Measurements from ENCODE around the gene SOBP. TPM values are rescaled to one million over a fixed set of nuclear protein-coding genes. Genes with fewer than 3 reads are reported as not detected.

SOBP gene
- total and polyA plus RNA-seq, 2 experiments from 2014 or later, result 1.5 to 3.0 TPM

- Mint-ChIP-seq H3K27me3 (ENCODE audit: insufficient read depth, low read depth, poor library complexity) (no peaks in the 10 kb centered on the region), H3K4me1 (peaks cover 62% of the 10 kb centered on the region), H3K27ac (no peak overlapping the region; the same call in 1 of the 2 replicates), H3K9me3 (no peaks in the 10 kb centered on the region), H3K36me3 (ENCODE audit: low read depth) (no peaks in the 10 kb centered on the region), H3K4me3 (no peak overlapping the region; the same call in 2 of the 3 replicates)
- H2AFZ ChIP-seq, result no peak overlapping the region
- H3K36me3 ChIP-seq (ENCODE audit: insufficient read depth), result no peaks in the 10 kb centered on the region
- H3K27ac ChIP-seq (ENCODE audit: low read depth), result no peak overlapping the region; the same call in 1 of the 2 replicates
- no peaks in the 10 kb centered on the region for H3K27me3 ChIP-seq (ENCODE audit: insufficient read depth)
- TF ChIP-seq, protein P1, sequence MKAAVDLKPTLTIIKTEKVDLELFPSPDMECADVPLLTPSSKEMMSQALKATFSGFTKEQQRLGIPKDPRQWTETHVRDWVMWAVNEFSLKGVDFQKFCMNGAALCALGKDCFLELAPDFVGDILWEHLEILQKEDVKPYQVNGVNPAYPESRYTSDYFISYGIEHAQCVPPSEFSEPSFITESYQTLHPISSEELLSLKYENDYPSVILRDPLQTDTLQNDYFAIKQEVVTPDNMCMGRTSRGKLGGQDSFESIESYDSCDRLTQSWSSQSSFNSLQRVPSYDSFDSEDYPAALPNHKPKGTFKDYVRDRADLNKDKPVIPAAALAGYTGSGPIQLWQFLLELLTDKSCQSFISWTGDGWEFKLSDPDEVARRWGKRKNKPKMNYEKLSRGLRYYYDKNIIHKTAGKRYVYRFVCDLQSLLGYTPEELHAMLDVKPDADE (IDR thresholded peaks at IDR 0.05), result no peak
- TF ChIP-seq CREB1 (CRISPR knock-in tag; IDR thresholded peaks at IDR 0.05; ENCODE audit: low read depth), result no peak
- TF ChIP-seq NANOG (IDR thresholded peaks at IDR 0.05; ENCODE audit: borderline replicate concordance), result no peak
- no peak for TF ChIP-seq EZH2phosphoT487 (IDR thresholded peaks at IDR 0.05; ENCODE audit: unreplicated experiment)
- no peak for TF ChIP-seq POLR2AphosphoS5 (IDR thresholded peaks at IDR 0.05; ENCODE audit: low read depth)
- TF ChIP-seq ZNF114 (CRISPR knock-in tag; IDR thresholded peaks at IDR 0.05), result no peak
- TF ChIP-seq, protein P2, sequence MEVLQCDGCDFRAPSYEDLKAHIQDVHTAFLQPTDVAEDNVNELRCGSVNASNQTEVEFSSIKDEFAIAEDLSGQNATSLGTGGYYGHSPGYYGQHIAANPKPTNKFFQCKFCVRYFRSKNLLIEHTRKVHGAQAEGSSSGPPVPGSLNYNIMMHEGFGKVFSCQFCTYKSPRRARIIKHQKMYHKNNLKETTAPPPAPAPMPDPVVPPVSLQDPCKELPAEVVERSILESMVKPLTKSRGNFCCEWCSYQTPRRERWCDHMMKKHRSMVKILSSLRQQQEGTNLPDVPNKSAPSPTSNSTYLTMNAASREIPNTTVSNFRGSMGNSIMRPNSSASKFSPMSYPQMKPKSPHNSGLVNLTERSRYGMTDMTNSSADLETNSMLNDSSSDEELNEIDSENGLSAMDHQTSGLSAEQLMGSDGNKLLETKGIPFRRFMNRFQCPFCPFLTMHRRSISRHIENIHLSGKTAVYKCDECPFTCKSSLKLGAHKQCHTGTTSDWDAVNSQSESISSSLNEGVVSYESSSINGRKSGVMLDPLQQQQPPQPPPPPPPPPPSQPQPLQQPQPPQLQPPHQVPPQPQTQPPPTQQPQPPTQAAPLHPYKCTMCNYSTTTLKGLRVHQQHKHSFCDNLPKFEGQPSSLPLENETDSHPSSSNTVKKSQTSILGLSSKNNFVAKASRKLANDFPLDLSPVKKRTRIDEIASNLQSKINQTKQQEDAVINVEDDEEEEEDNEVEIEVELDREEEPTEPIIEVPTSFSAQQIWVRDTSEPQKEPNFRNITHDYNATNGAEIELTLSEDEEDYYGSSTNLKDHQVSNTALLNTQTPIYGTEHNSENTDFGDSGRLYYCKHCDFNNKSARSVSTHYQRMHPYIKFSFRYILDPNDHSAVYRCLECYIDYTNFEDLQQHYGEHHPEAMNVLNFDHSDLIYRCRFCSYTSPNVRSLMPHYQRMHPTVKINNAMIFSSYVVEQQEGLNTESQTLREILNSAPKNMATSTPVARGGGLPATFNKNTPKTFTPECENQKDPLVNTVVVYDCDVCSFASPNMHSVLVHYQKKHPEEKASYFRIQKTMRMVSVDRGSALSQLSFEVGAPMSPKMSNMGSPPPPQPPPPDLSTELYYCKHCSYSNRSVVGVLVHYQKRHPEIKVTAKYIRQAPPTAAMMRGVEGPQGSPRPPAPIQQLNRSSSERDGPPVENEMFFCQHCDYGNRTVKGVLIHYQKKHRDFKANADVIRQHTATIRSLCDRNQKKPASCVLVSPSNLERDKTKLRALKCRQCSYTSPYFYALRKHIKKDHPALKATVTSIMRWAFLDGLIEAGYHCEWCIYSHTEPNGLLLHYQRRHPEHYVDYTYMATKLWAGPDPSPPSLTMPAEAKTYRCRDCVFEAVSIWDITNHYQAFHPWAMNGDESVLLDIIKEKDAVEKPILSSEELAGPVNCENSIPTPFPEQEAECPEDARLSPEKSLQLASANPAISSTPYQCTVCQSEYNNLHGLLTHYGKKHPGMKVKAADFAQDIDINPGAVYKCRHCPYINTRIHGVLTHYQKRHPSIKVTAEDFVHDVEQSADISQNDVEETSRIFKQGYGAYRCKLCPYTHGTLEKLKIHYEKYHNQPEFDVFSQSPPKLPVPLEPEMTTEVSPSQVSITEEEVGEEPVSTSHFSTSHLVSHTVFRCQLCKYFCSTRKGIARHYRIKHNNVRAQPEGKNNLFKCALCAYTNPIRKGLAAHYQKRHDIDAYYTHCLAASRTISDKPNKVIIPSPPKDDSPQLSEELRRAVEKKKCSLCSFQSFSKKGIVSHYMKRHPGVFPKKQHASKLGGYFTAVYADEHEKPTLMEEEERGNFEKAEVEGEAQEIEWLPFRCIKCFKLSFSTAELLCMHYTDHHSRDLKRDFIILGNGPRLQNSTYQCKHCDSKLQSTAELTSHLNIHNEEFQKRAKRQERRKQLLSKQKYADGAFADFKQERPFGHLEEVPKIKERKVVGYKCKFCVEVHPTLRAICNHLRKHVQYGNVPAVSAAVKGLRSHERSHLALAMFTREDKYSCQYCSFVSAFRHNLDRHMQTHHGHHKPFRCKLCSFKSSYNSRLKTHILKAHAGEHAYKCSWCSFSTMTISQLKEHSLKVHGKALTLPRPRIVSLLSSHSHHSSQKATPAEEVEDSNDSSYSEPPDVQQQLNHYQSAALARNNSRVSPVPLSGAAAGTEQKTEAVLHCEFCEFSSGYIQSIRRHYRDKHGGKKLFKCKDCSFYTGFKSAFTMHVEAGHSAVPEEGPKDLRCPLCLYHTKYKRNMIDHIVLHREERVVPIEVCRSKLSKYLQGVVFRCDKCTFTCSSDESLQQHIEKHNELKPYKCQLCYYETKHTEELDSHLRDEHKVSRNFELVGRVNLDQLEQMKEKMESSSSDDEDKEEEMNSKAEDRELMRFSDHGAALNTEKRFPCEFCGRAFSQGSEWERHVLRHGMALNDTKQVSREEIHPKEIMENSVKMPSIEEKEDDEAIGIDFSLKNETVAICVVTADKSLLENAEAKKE (CRISPR knock-in tag; IDR thresholded peaks at IDR 0.05), result no peak
- TF ChIP-seq ZNF331 (CRISPR knock-in tag; IDR thresholded peaks at IDR 0.05; ENCODE audit: low read depth), result no peak
- TF ChIP-seq JUNB (IDR thresholded peaks at IDR 0.05; ENCODE audit: unreplicated experiment), result no peak
- TF ChIP-seq STAT1 (IDR thresholded peaks at IDR 0.05; ENCODE audit: unreplicated experiment), result no peak
- TF ChIP-seq, protein P3, sequence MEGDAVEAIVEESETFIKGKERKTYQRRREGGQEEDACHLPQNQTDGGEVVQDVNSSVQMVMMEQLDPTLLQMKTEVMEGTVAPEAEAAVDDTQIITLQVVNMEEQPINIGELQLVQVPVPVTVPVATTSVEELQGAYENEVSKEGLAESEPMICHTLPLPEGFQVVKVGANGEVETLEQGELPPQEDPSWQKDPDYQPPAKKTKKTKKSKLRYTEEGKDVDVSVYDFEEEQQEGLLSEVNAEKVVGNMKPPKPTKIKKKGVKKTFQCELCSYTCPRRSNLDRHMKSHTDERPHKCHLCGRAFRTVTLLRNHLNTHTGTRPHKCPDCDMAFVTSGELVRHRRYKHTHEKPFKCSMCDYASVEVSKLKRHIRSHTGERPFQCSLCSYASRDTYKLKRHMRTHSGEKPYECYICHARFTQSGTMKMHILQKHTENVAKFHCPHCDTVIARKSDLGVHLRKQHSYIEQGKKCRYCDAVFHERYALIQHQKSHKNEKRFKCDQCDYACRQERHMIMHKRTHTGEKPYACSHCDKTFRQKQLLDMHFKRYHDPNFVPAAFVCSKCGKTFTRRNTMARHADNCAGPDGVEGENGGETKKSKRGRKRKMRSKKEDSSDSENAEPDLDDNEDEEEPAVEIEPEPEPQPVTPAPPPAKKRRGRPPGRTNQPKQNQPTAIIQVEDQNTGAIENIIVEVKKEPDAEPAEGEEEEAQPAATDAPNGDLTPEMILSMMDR (conservative IDR thresholded peaks at IDR 0.05; ENCODE audit: low read depth in 2 of 2), result no peak
- TF ChIP-seq EZH2 (IDR thresholded peaks at IDR 0.05; ENCODE audit: low read depth, unreplicated experiment), result no peak
- TF ChIP-seq REST (IDR thresholded peaks at IDR 0.05; ENCODE audit: unreplicated experiment), result no peak
- no peak for ATAC-seq
- 0 out of 2 replicates have a peak, but pooled peaks cover 9% of the 10 kb centered on the region for H3K9me2 ChIP-seq (ENCODE audit: insufficient read depth)
- H3K79me2 ChIP-seq (replicated peaks; ENCODE audit: insufficient read depth), result no peaks in the 10 kb centered on the region
- no peaks in the 10 kb centered on the region for H4K20me1 ChIP-seq (replicated peaks; ENCODE audit: insufficient read depth)
- H3F3A ChIP-seq (replicated peaks; ENCODE audit: low read depth), result no peaks in the 10 kb centered on the region; the same call in 1 of the 2 replicates
- H3K4me2 ChIP-seq, result peak overlapping the region; percentile 53
- H3K4me3 ChIP-seq, result no peak overlapping the region; the same call in 1 of the 2 replicates
- DNase-seq (ENCODE audit: low spot score), result no peak
- peaks cover 54% of the 10 kb centered on the region for H3K4me1 ChIP-seq (ENCODE audit: insufficient read depth)
Observed at GRCh38 chr6:107620732-107621131, 130.8 kb downstream of the SOBP start.
